ENCODE data around the gene EPHX1. TPM values are rescaled to one million over a fixed set of nuclear protein-coding genes. Genes with fewer than 3 reads are reported as not detected.
"Not testable (repeated sequence)": the region's sequence is repeated elsewhere in the genome, so short reads cannot be mapped to it uniquely, and the experiment has no call there.

Gene EPHX1
- total RNA-seq, 2 experiments from 2014 or later, result 0.93 to 1.0 TPM

GRCh38 chr1:225813214-225813964, 3.5 kb downstream of the EPHX1 start:
- H3K4me1 Mint-ChIP-seq, result peaks cover 19% of the 10 kb centered on the region
- POLR2A ChIA-PET, result no interaction called here
- CTCF ChIA-PET, result interaction anchor here (1.6 kb wide), 1 partner anchor 36 kb away, joined by 4 read pairs; the partner anchor contains the start of gene SRP9
- no peak overlapping the region for H3K27ac Mint-ChIP-seq
- no peaks in the 10 kb centered on the region for H3K9me3 Mint-ChIP-seq
- H3K36me3 Mint-ChIP-seq (ENCODE audit: low read depth), result no peaks in the 10 kb centered on the region
- no peak for DNase-seq
- no peak overlapping the region for H3K4me3 Mint-ChIP-seq
- peaks cover 10% of the 10 kb centered on the region for H3K27me3 Mint-ChIP-seq

GRCh38 chr1:225814381-225814780, 4.5 kb downstream of the EPHX1 start:
- CTCF ChIA-PET, result no interaction called here
- H3K27me3 Mint-ChIP-seq, result peaks cover 8% of the 10 kb centered on the region
- POLR2A ChIA-PET, result no interaction called here
- H3K9me3 Mint-ChIP-seq, result no peaks in the 10 kb centered on the region
- H3K4me1 Mint-ChIP-seq, result peaks cover 17% of the 10 kb centered on the region
- no peak overlapping the region for H3K27ac Mint-ChIP-seq
- DNase-seq, result no peak
- no peaks in the 10 kb centered on the region for H3K36me3 Mint-ChIP-seq (ENCODE audit: low read depth)
- H3K4me3 Mint-ChIP-seq, result no peak overlapping the region

- not testable (repeated sequence) for H3K27me3 Mint-ChIP-seq, H3K4me3 Mint-ChIP-seq
Observed at GRCh38 chr1:225815090-225815489, 5.2 kb downstream of the EPHX1 start.

GRCh38 chr1:225815526-225816178, 5.7 kb downstream of the EPHX1 start:
- no peak for DNase-seq
- CTCF ChIA-PET, result no interaction called here

More at GRCh38 chr1:225815090-225815489, 5.2 kb downstream of the EPHX1 start:
- POLR2A ChIA-PET; H3K27ac Mint-ChIP-seq; H3K9me3 Mint-ChIP-seq; CTCF ChIA-PET; H3K36me3 Mint-ChIP-seq (ENCODE audit: low read depth); DNase-seq: not testable (repeated sequence)
- H3K4me1 Mint-ChIP-seq, result peaks cover 12% of the 10 kb centered on the region

GRCh38 chr1:225816643-225817538, 7.0 kb downstream of the EPHX1 start:
- no peak for DNase-seq
- H3K27ac Mint-ChIP-seq, result no peak overlapping the region
- no peaks in the 10 kb centered on the region for H3K36me3 Mint-ChIP-seq (ENCODE audit: low read depth)
- POLR2A ChIA-PET, result no interaction called here
- H3K27me3 Mint-ChIP-seq, result peaks cover 4% of the 10 kb centered on the region
- H3K9me3 Mint-ChIP-seq, result no peaks in the 10 kb centered on the region
- no peak overlapping the region for H3K4me3 Mint-ChIP-seq
- peaks cover 4% of the 10 kb centered on the region for H3K4me1 Mint-ChIP-seq
- CTCF ChIA-PET, result no interaction called here

More at GRCh38 chr1:225815526-225816178, 5.7 kb downstream of the EPHX1 start:
- H3K27me3 Mint-ChIP-seq, result peaks cover 9% of the 10 kb centered on the region
- no peaks in the 10 kb centered on the region for H3K9me3 Mint-ChIP-seq
- no peak overlapping the region for H3K4me3 Mint-ChIP-seq
- POLR2A ChIA-PET, result no interaction called here
- no peak overlapping the region for H3K27ac Mint-ChIP-seq
- H3K4me1 Mint-ChIP-seq, result peaks cover 8% of the 10 kb centered on the region
- no peaks in the 10 kb centered on the region for H3K36me3 Mint-ChIP-seq (ENCODE audit: low read depth)

- CTCF ChIA-PET, result no interaction called here
- no peak overlapping the region for H3K4me3 Mint-ChIP-seq
- H3K36me3 Mint-ChIP-seq (ENCODE audit: low read depth), result no peaks in the 10 kb centered on the region
- no peak for DNase-seq
- H3K27ac Mint-ChIP-seq, result no peak overlapping the region
- no peaks in the 10 kb centered on the region for H3K9me3 Mint-ChIP-seq
- POLR2A ChIA-PET, result no interaction called here
- H3K27me3 Mint-ChIP-seq, result peaks cover 4% of the 10 kb centered on the region
- peaks cover 4% of the 10 kb centered on the region for H3K4me1 Mint-ChIP-seq
Observed at GRCh38 chr1:225817611-225818061, 7.7 kb downstream of the EPHX1 start.

GRCh38 chr1:225818229-225818628, 8.3 kb downstream of the EPHX1 start:
- ChIA-PET POLR2A (no interaction called here), CTCF (no interaction called here)
- H3K4me3 Mint-ChIP-seq, result no peak overlapping the region
- no peak for DNase-seq
- peaks cover 4% of the 10 kb centered on the region for H3K4me1 Mint-ChIP-seq
- H3K27ac Mint-ChIP-seq, result no peak overlapping the region
- no peaks in the 10 kb centered on the region for H3K36me3 Mint-ChIP-seq (ENCODE audit: low read depth)
- H3K9me3 Mint-ChIP-seq, result no peaks in the 10 kb centered on the region
- peaks cover 4% of the 10 kb centered on the region for H3K27me3 Mint-ChIP-seq

GRCh38 chr1:225819346-225820192, 9.6 kb downstream of the EPHX1 start:
- no peak overlapping the region for H3K4me3 Mint-ChIP-seq
- peaks cover 4% of the 10 kb centered on the region for H3K4me1 Mint-ChIP-seq
- no peak overlapping the region for H3K27ac Mint-ChIP-seq
- H3K36me3 Mint-ChIP-seq (ENCODE audit: low read depth), result no peaks in the 10 kb centered on the region
- no peak for DNase-seq
- ChIA-PET CTCF (no interaction called here), POLR2A (interaction anchor here (1.9 kb wide), 1 partner anchor 42 kb away, joined by 5 read pairs; the partner anchor contains the start of gene SRP9)
- H3K9me3 Mint-ChIP-seq, result no peaks in the 10 kb centered on the region
- H3K27me3 Mint-ChIP-seq, result peaks cover 4% of the 10 kb centered on the region

GRCh38 chr1:225820522-225821120, 10.7 kb downstream of the EPHX1 start:
- Mint-ChIP-seq H3K27ac (no peak overlapping the region), H3K36me3 (ENCODE audit: low read depth) (no peaks in the 10 kb centered on the region), H3K4me3 (no peak overlapping the region), H3K27me3 (peaks cover 4% of the 10 kb centered on the region), H3K4me1 (peaks cover 4% of the 10 kb centered on the region), H3K9me3 (no peaks in the 10 kb centered on the region)
- CTCF ChIA-PET, result interaction anchor here (0.5 to 0.7 kb wide), 3 partner anchors 11 to 20 kb away, joined by 3 to 7 read pairs (median 3); no protein-coding TSS in a partner anchor
- DNase-seq, result no peak
- POLR2A ChIA-PET, result interaction anchor here (1.9 kb wide), 1 partner anchor 43 kb away, joined by 5 read pairs; the partner anchor contains the start of gene SRP9

- Mint-ChIP-seq H3K4me1 (peaks cover under 1% of the 10 kb centered on the region), H3K9me3 (no peaks in the 10 kb centered on the region), H3K27me3 (peaks cover 4% of the 10 kb centered on the region), H3K27ac (no peak overlapping the region), H3K36me3 (ENCODE audit: low read depth) (no peaks in the 10 kb centered on the region), H3K4me3 (no peak overlapping the region)
- CTCF ChIA-PET, result no interaction called here
- POLR2A ChIA-PET, result interaction anchor here (0.7 to 1.9 kb wide), 2 partner anchors 16 to 75 kb away, joined by 3 to 5 read pairs; no protein-coding TSS in a partner anchor
- DNase-seq, result no peak
Observed at GRCh38 chr1:225822655-225823403, 12.9 kb downstream of the EPHX1 start.

GRCh38 chr1:225823811-225824261, 13.9 kb downstream of the EPHX1 start:
- no peak for DNase-seq
- Mint-ChIP-seq H3K9me3 (no peaks in the 10 kb centered on the region), H3K4me3 (no peak overlapping the region), H3K4me1 (no peaks in the 10 kb centered on the region), H3K36me3 (ENCODE audit: low read depth) (no peaks in the 10 kb centered on the region), H3K27ac (no peak overlapping the region), H3K27me3 (peaks cover 4% of the 10 kb centered on the region)
- POLR2A ChIA-PET, result no interaction called here
- CTCF ChIA-PET, result no interaction called here
